A204.1 (cell line): ENCODE results near the gene NOTCH2.
"Not testable (repeated sequence)": the region's sequence is repeated elsewhere in the genome, so short reads cannot be mapped to it uniquely, and the experiment has no call there.

Experiments
- FAIRE-seq: peaks from 2 replicates; lab custom pipeline; 2012; peaks lifted over from hg19 to GRCh38; lab: Jason Lieb, UNC

The NOTCH2 gene

DNA sequence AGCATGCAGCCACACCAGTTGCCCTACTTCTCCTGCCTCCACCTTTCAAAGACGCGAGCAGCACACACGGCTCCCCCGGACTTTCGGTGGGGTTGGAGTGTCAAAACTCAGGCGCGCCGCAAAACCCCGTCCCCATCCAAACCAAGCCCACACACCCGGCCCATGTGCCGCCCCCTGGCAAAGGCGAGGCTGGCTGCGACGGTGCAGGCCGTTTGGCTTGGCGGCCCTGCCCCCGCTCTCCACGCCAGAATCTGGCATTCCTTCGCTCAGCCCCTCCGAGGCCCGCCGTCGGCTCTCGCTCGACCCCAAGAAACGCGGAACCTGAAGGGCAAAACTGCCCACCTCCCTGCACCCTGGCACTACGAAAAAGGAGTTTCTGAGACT, 787 bp downstream of the NOTCH2 start:
- FAIRE-seq = not testable (repeated sequence)

DNA sequence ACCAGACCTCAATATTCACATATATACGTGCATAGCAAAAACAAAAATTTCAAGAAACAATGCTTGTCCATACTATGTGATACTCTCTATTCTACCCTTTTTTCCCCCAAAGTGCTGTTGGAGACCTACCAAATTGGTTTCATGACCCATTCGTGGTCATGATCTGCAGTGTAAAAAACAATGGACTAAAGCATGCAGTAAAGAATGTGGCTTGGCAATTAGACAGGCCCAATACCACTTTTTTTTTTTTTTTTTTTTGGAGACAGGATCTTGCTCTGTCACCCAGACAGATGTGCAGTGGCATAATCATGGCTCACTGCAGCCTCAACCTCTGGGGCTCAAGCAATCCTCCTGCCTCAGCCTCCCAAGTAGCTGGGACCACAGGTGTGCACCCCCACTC, 21.3 kb downstream of the NOTCH2 start:
- FAIRE-seq = not testable (repeated sequence)

DNA sequence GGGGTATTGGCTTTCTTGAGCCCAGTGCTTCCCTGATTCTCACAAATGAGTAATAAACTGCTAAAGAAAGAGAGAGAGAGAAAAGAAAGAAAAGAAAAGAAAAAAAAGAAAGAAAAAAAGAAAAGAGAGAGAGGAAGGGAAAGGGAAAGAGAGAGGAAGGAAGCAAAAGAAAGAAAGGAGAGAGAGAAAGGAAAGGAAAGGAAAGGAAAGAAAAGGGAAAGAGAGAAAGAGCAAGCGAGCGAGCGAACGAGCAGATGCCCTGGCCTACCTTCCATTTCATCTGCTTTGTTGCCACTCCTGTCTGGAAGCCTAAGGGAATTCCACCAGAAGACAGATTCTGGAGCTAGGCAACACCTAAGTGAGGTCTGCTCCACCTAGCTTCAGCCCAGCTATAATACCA, 27.7 kb downstream of the NOTCH2 start:
- FAIRE-seq = not testable (repeated sequence)

DNA sequence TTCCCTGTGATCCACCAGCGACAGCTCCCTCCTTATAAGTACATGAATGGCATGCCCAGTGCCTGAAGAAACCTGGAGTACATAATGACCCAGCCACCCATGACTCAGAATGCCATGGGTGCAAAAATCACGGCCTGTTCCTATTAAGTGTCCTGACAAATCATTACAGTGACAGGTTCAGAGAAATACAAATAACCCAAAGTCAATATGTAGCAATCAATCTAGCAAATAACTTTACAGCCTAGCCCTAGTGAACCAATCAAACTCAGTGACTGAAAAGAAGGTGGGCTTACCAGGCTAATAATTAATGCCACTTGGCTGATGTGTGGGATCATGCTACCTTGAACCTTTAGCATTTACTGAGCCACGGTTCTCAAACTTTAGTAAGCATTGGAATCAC, 37.2 kb downstream of the NOTCH2 start:
- FAIRE-seq = not testable (repeated sequence)

DNA sequence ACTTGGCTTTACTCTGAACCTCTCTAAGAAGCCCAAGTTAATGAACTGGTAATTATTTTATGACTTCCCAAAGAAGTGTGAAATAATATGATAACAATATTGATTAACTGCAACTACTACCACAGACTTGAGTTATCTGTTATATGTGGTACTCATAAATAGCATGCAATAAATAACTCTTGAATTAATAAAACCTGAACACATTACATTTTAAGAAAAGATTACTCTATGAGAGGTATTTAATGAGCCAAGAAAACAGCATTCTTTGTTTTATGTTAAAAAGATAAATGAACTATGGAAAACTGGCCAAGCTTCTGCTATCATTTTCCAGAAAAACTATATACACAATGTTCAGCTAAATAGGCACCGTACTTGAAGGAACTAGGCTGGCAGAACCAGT, 45.7 kb downstream of the NOTCH2 start:
- FAIRE-seq = not testable (repeated sequence)

DNA sequence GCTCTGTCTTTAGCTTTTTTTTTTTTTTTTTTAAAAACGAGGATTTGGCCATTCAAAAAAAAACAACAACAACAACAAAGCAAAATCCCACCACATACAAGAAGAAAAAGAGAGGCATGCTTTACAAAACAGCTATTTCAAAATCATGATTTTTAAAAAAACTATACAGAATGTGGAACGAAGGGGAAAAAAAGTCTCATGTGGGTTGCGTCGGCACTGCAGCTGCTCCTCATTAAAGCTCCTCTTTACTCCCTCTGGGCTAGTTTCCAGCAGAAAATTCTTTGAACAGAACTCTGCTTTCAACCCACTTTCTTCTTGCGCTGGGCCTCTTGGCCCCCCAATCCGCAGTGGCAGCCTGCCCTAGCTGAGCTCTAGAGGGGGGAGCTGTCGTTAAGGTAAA, 54.5 kb downstream of the NOTCH2 start:
- not testable (repeated sequence) for FAIRE-seq

DNA sequence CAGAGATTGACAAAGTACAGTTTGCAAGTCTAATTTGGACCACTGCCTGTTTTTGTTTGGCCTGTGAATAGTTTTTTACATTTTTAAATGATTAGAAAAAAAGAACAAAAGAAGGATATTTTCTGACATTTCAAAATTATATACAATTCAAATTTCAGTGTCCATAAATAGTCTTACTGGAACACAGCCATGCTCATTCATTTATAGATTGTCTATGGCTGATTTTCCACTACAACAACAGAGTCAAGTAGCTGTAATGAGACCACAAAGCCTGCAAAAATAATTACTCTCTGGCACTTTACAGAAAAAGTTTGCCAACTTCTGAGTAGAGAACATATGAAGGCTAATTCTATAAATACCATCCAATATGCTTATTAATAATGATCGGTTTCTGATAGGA, 61.1 kb downstream of the NOTCH2 start:
- FAIRE-seq = not testable (repeated sequence)

DNA sequence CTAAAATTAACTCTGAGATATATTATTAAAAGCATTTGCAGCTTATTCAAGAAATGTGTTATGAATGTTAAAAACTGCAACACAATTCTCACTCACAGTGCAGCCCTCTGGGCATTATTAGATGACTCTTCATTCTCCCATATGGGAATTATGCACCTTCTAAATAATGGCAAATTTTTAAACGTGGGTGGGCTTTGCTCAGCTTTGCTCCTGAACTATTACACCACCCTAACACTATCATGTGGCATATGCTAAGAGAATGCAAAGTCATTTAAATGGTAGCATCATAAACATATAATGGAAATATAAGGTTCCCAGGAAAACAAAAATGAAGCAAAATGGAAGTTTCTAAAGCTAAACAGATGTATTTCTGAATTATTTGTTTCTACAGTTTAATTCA, 61.6 kb downstream of the NOTCH2 start:
- not testable (repeated sequence) for FAIRE-seq

DNA sequence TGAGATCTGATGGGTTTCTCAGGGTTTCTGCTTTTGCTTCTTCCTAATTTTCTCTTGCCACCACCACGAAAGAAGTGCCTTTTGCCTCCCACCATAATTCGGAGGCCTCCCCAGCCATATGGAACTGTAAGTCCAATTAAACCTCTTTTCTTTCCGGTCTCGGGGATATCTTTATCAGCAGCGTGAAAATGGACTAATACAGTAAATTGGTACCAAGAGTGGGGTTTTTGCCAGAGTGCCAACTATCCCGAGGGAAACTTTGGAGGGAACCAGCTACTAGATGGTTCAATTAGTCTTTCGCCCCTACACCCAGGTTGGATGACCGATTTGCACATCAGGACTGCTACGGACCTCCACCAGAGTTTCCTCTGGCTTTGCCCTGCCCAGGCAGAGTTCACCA, 68.4 kb downstream of the NOTCH2 start:
- FAIRE-seq = not testable (repeated sequence)

DNA sequence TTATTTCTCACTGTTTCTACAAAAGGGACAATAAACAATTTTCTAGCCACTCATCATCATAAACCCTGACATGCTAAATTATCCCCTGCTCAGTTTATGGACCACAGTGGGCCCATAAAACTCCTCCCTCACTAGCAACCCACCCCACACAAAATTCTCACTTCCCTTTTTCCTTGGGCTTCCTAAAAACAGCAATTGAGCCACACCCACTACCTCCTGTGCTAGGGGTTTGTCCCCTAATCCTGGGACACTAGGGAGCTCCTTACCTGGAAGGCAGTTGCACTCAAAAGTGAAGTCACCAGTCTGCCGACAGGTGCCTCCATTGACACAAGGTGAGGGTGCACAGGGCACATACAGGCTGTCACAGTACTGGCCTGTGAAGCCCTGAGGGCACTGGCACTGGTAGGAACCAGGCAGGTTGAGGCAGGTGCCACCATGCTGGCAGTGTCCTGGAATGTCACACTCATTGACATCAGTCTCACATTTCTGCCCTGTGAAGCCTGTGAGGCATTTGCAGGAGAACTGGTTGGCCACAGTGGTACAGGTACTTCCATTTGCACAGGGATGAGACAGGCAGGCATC, 72.6 kb downstream of the NOTCH2 start:
- not testable (repeated sequence) for FAIRE-seq

DNA sequence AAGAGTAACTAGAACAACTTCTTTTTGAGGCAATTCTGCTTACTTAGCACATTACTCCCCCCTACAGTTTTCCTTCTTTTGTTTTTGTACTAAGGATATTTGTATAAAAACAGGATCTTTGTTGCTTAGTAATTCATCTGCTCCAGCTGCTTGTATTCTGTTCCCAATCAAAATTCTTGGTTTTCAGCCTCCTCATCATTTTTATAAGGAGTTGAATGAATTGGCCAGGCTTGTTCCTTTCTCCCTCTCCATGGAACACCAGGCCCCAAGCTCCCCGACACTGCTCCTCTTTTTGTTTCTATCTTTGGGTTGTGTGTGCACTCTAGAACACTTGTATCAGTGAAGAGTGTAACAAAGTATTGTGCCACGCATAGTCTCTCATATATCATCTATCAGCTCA, 73.5 kb downstream of the NOTCH2 start:
- not testable (repeated sequence) for FAIRE-seq

DNA sequence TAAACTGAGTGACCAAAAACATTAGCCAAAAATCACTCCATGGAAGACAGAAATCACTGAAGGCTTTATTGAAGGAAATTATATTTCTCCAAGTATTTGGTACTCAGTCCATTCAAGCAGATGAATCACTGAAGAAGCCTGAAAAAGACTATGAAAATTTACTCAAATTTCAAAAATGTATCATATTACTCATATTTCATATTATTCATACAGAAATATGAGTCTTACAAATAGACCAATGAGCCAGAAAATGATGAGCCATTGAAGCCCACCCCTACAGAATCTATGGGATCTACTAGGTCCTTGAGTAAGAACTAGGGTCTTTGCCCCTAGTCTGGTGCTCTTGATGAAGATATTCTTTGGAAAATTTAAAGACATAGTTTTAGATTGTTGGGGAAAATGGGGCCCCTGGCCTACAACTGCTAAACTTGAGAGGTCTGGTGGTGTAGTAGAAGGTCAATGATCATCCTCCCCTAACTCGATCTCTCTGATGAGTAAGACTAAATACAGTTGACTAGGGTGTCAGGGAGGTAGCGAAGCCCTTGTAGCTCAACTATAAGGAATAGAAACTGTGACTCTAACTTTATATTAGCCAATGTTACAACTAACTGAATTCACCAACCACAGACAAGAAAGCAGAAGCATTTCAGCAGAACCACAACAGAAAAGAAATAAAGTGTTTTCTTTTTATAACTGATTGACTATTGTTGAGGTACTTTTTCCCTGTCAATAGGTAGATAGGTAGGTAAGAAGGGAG, 81.0 kb downstream of the NOTCH2 start:
- FAIRE-seq = no peak

DNA sequence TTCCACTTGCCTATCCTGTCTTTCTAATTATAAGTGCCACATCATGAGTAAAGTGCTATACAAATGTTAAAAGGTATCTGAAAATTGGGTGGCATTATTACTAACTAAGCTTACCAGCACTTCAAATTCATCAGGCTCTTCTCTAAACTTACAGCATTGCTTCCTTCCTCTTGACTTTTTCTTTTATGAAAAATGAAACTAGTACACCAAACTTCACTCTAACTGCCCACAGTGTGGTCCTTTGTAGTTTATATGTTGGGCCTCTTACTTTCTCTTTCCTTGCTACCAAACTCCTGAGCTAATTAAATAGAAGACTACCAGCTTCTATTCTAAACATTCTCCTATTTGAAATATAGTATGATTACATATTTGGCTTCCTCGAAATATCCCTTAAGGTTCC, 81.8 kb downstream of the NOTCH2 start:
- no peak for FAIRE-seq

DNA sequence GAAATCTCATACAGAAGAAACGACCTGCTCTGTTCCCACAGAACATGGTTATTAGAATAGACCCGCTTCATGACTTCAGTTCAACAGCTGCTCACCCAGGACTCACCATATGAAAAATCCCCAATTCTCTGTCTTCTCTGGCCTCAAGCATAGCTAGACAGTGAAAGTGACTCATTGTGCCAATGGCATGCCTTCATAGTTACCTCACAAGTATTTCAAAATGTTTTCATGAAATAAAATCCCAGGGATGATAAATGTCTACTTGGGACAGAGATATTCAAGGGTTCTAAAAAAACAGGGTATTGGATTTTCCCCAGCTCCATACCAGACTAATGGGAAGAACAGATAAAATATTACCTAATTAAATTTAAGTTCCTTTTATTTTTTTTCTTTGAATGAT, 82.3 kb downstream of the NOTCH2 start:
- no peak for FAIRE-seq

DNA sequence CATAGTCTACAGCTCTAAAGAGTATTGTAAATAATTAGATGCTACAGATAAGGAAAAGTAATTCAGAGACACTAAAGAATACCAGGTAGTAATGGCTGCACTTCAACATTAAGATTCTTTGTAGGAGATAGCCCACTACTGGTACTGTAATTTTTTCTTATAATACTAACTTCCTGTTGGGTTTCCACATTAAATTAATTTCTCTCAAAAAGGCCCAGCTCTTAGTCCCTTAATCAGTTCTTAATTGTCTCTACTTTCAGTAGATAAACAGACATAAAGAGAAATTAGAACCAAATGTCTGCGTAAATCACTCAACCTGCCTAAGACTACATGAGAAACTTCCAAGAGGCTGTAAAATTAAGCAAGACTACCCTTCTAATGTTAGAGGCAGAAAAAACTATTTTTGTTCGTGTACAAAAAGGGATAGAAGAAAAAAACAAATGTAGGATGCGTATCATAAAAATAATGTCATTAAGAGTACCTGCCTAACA, 83.4 kb downstream of the NOTCH2 start:
- FAIRE-seq = no peak

DNA sequence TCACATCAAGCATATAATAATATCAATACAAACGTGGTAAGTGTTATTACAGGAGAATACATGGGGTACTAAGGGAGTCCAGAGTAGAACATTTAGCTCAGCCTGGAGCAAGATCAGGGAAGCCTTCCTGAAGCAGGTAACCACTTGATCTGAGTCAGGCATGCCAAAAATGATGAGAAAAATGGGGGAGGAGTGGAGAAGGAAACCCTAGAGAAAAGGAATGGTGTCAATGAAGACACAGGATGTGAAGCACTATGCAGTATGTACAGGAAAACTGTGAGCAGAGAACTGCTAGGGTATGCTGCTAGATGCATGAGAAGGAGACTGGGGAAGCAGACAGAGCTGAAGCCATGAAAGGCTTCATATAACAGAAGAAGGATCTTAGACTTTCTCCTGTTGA, 84.7 kb downstream of the NOTCH2 start:
- no peak for FAIRE-seq

DNA sequence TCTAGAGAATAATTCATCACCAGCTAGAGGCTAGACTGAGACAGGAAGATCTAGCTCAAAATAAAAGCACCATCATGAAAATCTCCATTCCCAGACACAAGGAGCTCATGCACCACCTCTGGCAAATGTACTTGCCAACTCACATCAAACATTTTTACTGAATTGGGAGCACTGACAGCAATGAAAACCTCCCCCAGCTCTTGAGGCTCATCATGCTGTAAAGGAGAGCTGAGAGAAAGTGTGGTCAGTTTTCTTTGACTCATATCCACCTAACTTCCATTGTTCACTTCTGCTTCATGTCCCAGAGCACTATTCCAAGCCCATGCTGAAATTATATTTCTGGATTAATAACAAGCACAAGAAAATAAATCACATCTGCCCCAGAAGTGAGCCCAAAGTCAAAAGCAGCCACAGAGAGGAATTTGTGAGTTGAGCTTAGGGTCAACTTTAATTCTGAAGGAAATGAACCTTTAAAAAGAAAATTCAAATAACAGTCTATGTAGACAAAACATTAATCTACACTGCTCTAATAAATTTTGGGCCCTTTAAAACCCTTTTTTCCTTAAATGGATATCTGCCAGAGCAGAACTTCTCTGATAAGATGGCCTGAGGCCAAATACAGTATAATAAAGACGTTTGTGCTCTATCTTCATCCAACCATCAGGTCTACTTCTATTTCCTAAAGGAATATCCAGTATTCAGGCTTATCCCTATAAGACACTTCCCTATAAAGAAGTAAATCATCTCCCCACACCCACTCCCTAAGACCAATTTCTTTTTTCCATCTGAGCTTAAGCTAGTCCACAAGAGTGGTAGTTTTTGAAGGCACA, 87.3 kb downstream of the NOTCH2 start:
- no peak for FAIRE-seq

DNA sequence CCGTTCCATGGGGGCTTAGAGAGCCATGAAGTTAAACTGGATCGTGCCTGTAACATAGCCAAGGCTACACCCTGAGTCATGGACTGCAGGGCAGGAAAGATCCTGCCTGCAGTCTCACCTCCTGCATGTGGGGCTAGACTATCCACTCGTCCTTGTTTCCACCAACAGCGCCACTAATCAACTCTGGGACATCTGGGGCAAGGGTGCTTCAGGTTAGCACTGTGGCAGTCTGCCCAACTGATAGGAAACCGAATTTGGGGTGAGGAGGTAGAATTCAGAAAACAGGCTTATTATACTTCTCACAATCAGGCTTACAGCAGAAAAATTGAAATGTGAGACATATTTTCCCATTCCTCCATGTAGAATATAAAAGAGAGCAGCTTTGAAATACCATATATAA, 88.0 kb downstream of the NOTCH2 start:
- FAIRE-seq = no peak

DNA sequence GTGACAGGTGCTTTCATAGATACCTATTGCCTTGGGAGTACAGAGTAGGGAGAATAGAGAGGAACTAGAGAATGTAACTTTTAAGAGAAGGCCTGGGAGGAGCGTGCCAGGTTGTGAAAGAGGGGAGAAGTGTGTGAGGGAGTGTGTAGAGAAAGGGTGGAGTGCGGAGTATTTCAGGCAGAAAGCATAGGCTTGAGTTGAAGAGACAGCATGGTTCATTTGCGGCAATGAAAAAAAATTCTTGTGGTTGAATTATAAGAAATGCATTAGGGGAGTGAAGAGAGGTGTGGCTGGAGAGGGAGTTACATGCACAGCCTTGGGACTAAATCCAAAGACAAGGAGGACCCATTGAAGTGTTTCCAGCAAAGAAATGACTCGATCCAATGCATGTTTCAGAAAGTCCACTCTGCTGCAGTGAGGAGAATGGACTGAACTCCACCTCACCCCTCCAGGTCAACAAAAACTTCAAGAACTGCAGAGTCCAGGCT, 91.4 kb downstream of the NOTCH2 start:
- FAIRE-seq = no peak

DNA sequence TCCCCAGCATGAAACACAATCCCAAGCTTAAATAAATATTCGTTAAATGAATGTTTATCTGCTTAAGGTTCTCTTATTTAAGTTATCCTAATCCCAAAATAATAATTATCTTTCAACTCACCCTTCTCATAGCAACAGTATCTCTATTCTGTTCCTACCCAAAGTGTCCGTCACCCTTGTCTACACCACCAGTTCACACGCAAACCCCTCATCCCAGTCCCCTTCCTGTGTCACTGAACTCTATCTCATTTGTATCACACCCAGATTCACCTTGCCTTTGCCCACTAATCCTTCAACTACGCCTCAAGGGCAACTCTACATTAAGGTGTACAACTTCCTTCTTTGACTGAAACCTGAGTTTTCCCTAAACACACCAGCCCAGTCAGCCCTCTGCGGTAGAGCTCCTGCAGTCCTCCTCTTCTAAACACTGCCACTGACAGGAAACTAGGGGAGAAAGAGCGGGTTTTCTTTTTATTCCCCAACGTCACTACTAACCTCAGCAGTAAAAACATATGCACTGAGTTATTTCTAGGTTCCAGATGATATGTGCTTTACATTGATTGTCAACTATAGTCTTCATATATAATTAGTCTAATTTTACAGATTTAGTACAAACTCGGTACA, 92.2 kb downstream of the NOTCH2 start:
- not testable (repeated sequence) for FAIRE-seq

DNA sequence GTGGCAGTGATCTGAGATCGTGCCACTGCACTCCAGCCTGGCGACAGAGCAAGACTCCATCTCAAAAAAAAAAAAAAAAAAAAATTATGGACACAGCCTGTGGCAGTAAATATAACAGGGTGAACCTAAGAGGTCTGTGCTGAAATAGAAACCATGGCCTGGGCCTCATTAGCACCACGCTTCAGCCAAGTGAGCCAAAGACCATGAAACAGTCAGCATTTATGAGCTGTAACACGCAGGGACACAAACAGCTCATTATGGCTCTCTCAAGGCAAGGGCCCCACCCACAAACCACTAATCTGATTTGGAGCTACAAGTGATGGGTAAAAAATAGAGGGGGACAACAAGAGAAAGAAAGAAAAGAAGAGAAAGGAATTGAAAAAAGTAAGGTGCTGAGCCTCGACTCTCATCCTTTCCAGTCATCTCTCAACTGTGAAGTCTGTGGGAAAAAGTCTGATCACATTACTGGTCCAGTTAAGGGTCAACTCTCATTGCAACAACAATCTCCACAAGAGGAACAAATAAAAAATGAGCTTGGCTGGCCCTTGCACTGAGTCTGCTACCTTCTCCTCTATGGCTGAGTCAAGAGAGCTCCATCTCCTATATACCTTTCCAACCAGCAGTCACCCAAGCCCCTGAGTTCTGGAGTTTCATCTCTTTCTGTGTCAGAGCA, 93.7 kb downstream of the NOTCH2 start:
- not testable (repeated sequence) for FAIRE-seq

DNA sequence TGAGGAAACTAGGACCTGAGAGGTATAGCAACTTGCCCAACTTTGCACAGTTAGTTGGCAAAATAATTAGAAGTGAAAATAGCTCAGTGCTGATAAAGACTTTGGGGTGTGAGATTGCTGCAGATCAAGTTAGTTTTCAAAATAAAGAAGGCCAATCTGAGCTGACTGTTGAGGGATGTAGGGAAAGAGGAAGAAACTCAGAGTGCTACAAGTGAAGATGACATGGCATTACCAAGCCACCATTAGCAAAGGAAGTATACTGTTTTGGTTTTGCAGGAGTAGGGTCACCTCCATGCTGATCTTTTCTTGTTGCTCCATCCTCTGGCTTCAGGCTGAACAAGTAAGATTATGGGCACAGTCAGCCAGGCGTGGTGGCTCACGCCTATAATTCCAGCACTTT, 94.5 kb downstream of the NOTCH2 start:
- FAIRE-seq = no peak
